Nephron (organoid): Measurements from ENCODE around the gene CROCC2.

ENCODE experiments used
- H3K27ac Mint-ChIP-seq, 3 experiments: 2 replicates each; pipeline ENCODE4 v1.8.0; 2020; ENCODE audit warnings: mixed read lengths in 3 of 3, mild to moderate bottlenecking in 2 of 3, moderate library complexity in 1 of 3
- H3K27me3 Mint-ChIP-seq: 2 replicates; pipeline ENCODE4 v1.8.0; 2021; ENCODE audit warnings: low read depth, mild to moderate bottlenecking, moderate library complexity, mixed read lengths
- H3K36me3 Mint-ChIP-seq: 2 replicates; pipeline ENCODE4 v1.8.0; 2020; ENCODE audit warnings: low read depth, mixed read lengths
- H3K4me1 Mint-ChIP-seq: 2 replicates; pipeline ENCODE4 v1.8.0; 2020; ENCODE audit warnings: mixed read lengths
- H3K4me3 Mint-ChIP-seq, 3 experiments: 2 replicates each; pipeline ENCODE4 v1.8.0; 2020; ENCODE audit warnings: mild to moderate bottlenecking in 3 of 3, mixed read lengths in 3 of 3, moderate library complexity in 2 of 3
- H3K9me3 Mint-ChIP-seq: 2 replicates; pipeline ENCODE4 v1.8.0; 2020; ENCODE audit warnings: mixed read lengths
- CTCF ChIP-seq, 3 experiments: fragments of 200-600 bp; sonication (generic); IDR thresholded peaks; one replicate each; pipeline ENCODE4 v1.5.0; 2021; ENCODE audit warnings: antibody characterized with exemption in 3 of 3; ENCODE audit not compliant: unreplicated experiment in 3 of 3

Gene CROCC2

GRCh38 chr2:241035818-241036396, 129.8 kb downstream of the CROCC2 start:
- H3K36me3 Mint-ChIP-seq, result peaks cover 11% of the 10 kb centered on the region
- TF ChIP-seq CTCF (IDR thresholded peaks at IDR 0.05; ENCODE audit: unreplicated experiment in 3 of 3), result no peak
- no peak overlapping the region for H3K4me3 Mint-ChIP-seq
- no peaks in the 10 kb centered on the region for H3K9me3 Mint-ChIP-seq
- no peak overlapping the region for H3K27ac Mint-ChIP-seq
- peaks cover 34% of the 10 kb centered on the region for H3K27me3 Mint-ChIP-seq
- no peaks in the 10 kb centered on the region for H3K4me1 Mint-ChIP-seq

GRCh38 chr2:241036397-241036963, 130.3 kb downstream of the CROCC2 start:
- H3K27ac Mint-ChIP-seq, result no peak overlapping the region
- no peaks in the 10 kb centered on the region for H3K4me1 Mint-ChIP-seq
- no peaks in the 10 kb centered on the region for H3K9me3 Mint-ChIP-seq

GRCh38 chr2:241036964-241037421, 130.9 kb downstream of the CROCC2 start:
- no peak for TF ChIP-seq CTCF (IDR thresholded peaks at IDR 0.05; ENCODE audit: unreplicated experiment in 3 of 3)
- H3K27me3 Mint-ChIP-seq, result peaks cover 42% of the 10 kb centered on the region
- H3K9me3 Mint-ChIP-seq, result no peaks in the 10 kb centered on the region
- no peak overlapping the region for H3K27ac Mint-ChIP-seq
- peaks cover 7% of the 10 kb centered on the region for H3K36me3 Mint-ChIP-seq
- no peaks in the 10 kb centered on the region for H3K4me1 Mint-ChIP-seq
- no peak overlapping the region for H3K4me3 Mint-ChIP-seq

More at GRCh38 chr2:241036397-241036963, 130.3 kb downstream of the CROCC2 start:
- Mint-ChIP-seq H3K27me3 (peaks cover 38% of the 10 kb centered on the region), H3K4me3 (no peak overlapping the region), H3K36me3 (peaks cover 10% of the 10 kb centered on the region)
- TF ChIP-seq CTCF (IDR thresholded peaks at IDR 0.05; ENCODE audit: unreplicated experiment in 3 of 3), result no peak

- H3K9me3 Mint-ChIP-seq, result no peaks in the 10 kb centered on the region
- H3K27me3 Mint-ChIP-seq, result peaks cover 46% of the 10 kb centered on the region
Measured at GRCh38 chr2:241037498-241037897, 131.4 kb downstream of the CROCC2 start.

GRCh38 chr2:241038374-241039180, 132.4 kb downstream of the CROCC2 start:
- no peak overlapping the region for H3K4me3 Mint-ChIP-seq
- H3K4me1 Mint-ChIP-seq, result no peaks in the 10 kb centered on the region
- peaks cover under 1% of the 10 kb centered on the region for H3K9me3 Mint-ChIP-seq
- peaks cover 49% of the 10 kb centered on the region for H3K27me3 Mint-ChIP-seq
- no peak for TF ChIP-seq CTCF (IDR thresholded peaks at IDR 0.05; ENCODE audit: unreplicated experiment in 3 of 3)
- peaks cover 16% of the 10 kb centered on the region for H3K36me3 Mint-ChIP-seq
- no peak overlapping the region for H3K27ac Mint-ChIP-seq

More at GRCh38 chr2:241037498-241037897, 131.4 kb downstream of the CROCC2 start:
- no peaks in the 10 kb centered on the region for H3K4me1 Mint-ChIP-seq
- no peak for TF ChIP-seq CTCF (IDR thresholded peaks at IDR 0.05; ENCODE audit: unreplicated experiment in 3 of 3)
- no peak overlapping the region for H3K4me3 Mint-ChIP-seq
- H3K36me3 Mint-ChIP-seq, result peaks cover 7% of the 10 kb centered on the region
- no peak overlapping the region for H3K27ac Mint-ChIP-seq
